NCI-H526 treated with DMSO at 0.1 percent for 48 hours (cell line): ENCODE measurements around the gene DEF6.
A peak's percentile ranks its signal among the peaks of the same experiment; 100 is the strongest.
"Not testable (repeated sequence)": the region's sequence is repeated elsewhere in the genome, so short reads cannot be mapped to it uniquely, and the experiment has no call there.

Source experiments
- DNase-seq: peaks from one replicate; lab custom pipeline; 2025; lab: John Stamatoyannopoulos, UW

DEF6 gene

DNA sequence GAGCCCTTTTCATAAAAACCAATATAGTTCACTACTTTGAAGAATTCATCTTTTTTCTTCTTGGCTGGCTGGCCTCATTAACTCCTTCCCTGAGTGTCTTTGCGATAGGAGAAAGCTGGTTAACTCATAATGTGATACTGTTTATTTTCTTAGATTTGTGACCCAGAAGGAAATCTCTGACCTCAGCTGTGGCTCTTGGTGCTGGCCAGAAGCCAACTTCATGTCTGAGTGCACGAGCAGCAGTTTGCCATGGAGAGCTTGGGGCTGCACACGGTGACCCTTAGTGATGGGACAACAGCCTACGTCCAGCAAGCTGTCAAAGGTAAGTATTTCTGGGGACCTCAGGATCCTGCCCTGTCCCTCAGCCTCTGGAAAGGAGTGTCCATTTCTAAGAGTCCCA lies 16.7 kb upstream of the DEF6 start:
- DNase-seq: no peak

DNA sequence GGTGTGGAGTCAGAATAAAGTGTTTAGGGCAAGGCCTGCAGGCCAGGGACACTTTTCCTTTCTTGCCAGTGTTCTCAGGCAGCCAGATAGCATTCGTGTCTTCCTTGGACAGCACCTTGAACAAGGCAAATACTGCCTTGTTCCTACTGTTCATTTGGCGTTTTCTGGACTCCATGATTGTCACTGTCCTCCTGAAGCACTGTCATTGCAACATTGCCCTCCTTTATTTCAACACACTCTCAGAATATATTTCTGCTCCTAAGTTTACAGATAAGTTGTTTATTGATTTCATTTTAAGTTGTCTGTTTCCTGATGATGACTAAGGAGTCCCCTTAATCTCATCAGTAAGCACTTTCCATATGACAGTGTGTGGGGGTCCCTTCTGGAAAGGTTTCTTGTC lies 15.1 kb upstream of the DEF6 start:
- no peak for DNase-seq

DNA sequence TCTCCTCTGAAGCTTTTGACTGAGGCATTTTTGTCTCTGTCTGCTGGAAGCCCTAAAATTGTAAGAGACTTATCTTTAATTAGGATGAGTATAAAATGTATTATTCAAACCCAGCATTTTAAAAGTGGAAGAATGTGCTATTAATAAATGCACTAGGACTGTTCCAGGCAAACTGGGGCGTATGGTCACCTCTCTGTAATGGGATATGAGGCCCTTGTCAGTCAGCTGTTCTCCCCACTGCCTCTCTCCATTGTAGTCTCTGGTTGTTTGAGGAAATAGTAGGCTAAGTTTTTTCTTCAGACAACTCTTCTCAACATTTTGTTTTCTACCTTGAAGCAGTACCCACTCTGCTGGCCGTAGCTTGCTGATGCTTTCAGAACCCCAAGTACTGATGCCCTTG lies 14.3 kb upstream of the DEF6 start:
- no peak for DNase-seq

DNA sequence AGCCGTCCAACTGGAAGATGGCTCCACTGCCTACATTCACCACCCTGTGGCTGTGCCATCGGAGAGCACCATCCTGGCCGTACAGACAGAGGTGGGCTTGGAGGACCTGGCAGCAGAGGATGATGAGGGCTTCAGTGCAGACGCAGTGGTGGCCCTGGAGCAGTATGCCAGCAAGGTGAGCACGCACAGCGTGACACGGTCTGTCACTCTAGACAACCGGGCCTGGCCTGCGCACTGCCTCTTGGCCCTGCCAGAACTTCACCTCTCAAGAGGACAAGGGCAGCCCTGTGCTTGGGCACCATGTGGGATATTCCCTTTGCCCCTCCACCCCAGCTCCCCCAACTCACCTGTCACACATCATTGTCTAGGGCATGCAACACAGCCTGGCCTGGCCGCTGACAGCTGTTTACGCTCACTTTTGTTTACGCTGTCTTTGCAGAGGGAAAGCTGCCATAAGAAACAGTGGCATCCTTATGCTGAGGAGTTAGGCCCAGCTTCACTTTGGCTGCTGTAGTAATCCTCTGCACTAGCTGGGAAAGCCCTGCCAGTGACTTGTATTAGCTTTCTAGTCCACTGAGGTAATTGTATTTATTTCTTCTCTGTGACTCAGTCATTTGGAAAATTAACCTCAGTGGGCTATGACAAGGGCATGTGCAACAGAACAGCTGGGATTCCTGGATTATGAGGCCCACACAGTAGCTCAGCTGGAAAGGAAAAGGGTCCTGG lies 9.8 kb upstream of the DEF6 start:
- no peak for DNase-seq

DNA sequence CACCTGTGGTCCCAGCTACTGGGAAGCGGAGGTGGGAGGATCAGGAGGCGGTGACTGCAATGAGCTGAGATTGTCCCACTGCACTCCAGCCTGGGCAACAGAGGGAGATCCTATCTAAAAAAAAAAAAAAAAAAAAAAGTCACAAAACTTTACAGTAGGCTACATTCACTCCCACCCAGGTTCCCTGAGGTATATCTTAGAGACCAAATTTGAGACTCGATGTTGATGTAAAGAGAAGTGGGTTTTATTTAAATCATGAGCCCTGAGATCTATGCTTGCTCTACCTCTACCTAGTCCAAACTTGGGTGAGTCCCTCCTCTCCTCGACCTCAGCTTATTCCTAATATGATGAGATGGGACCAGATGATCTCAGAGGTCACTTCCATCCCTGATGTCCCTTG lies 8.8 kb upstream of the DEF6 start:
- no peak for DNase-seq

DNA sequence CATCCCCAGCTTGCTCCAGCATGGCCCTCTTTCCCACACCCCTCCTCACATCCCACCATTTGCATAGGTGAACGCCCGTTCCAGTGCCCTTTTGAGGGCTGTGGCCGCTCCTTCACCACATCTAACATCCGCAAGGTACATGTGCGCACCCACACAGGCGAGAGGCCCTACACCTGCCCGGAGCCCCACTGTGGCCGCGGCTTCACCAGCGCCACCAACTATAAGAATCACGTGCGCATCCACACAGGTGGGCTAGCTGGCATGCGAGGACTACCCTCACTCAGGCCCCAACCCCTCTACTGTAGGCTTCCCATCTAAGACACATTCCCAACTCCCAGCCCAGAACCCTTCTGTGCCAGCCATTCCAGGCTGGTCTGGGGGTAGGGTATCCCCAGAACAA lies 6.1 kb upstream of the DEF6 start:
- no peak for DNase-seq

DNA sequence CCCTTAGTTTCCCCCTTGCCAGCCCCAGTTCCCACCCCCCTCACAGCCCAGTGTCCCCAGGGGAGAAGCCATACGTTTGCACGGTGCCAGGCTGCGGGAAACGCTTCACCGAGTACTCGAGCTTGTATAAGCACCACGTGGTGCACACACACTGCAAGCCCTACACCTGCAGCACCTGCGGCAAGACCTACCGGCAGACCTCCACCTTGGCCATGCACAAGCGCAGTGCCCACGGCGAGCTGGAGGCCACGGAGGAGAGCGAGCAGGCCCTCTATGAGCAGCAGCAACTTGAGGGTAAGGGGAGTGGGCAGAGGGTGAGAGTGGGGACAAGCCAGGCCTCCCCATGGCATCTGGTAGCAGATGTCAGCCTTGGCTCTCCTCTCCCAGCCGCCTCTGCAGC lies 5.1 kb upstream of the DEF6 start:
- peak; percentile 58 for DNase-seq

DNA sequence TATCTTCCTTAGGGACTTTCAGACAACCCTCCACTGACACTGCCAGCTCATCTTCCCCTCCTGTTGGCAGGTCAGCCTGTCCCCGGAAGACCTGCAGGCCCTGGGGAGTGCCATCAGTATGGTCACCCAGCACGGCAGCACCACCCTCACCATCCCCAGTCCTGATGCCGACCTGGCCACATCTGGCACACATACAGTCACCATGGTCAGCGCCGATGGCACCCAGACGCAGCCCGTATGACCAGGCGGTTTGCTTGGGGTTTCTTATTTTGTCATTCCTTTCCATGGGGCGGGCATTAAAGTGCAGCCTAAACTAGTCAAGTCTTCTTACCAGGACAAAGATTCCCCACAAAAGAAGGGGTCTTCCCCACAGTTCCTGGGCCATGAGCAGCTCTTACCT lies 3.9 kb upstream of the DEF6 start:
- no peak for DNase-seq

DNA sequence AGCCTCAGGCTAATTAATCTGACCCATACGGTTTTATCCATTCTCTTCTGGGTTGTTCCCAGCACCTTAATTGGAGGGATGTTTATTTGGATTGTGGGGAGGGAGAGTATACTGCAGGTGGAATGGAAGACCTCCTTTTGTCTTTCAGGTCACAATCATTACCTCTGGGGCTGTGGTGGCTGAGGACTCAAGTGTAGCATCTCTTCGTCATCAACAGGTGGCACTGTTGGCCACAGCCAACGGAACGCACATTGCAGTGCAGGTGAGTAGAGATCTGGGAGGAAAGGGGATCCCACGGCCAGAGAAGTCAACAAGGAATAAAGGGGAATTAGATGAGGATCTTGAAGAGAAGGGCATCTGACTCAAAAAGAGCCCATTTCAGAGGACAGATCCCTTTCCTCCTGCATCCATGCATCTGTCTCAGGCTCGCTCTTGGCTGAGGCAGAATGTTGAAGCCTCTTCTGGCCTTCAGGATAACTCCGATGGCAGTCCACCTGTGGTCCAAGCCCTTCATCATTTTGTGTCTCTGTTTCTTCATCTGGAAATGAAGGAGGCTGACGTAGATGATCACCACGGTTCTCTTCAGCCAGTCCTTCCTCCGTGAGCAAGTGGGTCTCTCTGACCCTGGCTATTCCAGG lies 3.2 kb upstream of the DEF6 start:
- DNase-seq: peak; percentile 24

DNA sequence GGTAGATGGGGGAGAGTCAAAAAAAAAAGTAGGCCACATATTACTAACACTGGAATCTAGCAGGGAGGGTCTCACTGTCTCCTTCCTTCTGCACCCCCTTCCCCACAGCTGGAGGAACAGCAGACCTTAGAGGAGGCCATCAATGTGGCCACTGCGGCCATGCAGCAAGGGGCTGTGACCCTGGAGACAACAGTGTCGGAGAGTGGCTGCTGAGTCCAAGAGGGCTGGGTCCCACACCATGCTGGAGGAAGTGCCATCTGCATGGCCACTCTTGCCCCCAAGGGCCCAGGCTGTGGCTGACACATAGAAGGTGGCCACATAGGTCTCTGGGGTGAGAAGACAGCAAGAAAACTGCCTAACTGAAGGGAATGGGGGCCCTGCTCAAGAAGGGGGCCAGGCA lies 2.6 kb upstream of the DEF6 start:
- no peak for DNase-seq

DNA sequence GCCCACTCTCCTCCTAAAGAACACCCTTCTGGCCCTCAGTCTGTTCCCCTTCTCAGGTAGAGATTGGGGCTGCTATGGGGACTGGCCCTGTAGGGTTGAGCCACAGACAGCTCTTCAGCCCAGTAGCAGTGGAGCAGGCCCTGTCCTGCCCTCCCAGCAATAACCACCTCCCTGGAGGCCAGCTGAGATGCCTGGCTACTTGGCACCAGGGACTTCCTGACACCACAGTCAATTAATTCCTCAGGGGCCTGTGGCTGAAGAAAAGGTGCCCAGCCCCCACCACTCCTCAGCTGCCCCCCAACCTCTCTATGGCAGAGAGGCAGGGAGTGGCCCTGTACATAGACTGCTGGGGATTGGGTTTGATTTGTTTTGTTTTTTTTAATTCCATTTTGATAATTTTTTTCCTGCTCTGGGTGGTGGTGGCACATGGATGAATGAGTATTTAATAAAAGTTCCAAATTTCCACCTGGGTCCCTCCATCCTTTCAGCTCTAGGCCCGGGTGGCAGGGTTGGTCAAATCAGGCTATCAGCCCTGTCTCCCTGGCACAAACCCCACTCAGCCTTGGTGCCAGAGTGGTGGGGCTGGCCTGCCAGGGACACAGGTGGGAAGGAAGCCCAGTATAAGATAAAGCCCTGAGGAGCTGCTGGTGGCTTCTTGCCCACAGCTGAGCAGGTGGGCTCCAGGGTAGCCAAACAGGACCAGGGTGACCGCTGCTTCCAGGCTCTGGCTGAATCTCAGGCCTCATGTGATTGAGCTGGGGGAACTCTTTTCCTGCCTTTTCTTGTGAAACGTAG lies 1.9 kb upstream of the DEF6 start:
- DNase-seq: no peak

DNA sequence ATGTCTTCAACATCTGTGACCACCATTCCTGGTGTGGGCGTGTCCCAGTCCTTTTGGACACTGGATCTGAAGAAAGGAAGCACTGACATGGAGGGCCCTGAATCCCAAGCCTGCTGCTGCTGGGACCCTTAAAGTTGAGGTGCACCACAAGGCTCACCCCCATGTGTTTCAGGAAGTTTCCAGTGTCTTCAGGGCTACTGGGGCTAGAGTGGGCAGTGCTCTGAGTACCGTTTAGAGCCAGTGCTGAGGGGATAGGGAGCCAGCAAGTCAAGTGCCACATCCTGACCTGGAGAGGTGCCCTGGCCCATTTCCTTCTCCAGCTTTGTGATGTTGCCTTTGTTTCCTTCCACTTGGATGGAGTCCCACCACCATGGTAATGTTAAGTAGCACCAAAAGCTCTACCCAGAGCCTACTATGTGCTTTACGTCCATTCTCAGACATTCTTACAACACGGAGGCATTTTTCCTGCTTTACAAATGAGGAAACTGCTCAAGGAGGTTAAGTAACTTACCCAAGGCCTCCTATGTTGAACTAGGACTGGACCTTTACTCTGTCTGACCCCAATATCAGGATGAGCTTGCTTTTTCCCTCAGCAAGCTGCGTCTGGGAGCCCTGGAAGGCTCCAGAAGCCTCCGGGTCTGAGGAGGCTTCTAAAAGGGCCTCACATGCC lies 552 bp upstream of the DEF6 start:
- DNase-seq: no peak

DNA sequence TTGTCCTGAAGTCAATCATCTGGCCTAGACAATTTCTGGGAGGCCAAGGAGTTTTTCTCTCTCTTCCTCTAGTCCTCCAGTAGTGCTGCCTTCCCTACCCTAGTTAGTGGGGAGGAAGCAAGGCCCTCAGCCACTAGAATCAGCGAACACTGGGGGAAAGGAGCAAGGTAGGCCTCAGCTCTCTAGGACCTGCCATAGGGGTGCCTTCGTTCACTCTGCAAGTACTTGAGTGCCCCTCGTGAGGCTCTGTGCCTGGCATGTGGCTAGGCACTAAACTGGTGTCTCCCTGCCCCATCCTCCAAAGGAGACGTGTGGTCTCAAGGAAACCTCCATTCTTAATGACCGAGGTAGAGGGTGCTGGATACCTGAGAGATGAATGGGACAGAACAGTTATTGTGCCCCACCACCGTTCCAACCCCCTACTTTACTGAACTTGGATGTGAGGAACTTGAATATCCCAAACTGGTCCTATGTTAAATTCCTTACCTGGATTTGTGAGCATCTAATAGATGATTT lies 1.1 kb downstream of the DEF6 start:
- DNase-seq: no peak

DNA sequence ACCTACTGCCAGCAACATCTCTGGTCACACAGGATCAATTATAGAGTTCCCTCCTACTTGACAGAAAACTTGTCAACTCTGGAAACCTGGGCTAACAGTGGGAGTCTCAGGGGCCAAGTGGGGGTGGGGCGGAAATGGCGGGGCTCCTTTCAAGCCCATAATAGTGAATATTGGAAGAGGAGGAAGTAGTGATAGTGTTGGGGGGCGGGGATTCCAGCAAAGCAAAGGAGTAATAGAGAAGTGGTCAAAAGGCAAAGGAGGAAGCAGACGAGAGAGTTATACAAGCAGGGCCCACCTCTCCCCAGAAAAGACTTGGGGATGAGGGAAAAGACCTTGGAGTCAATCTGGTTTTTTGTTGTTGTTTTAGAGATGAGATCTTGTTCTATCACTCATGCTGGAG lies 2.1 kb downstream of the DEF6 start:
- no peak for DNase-seq

DNA sequence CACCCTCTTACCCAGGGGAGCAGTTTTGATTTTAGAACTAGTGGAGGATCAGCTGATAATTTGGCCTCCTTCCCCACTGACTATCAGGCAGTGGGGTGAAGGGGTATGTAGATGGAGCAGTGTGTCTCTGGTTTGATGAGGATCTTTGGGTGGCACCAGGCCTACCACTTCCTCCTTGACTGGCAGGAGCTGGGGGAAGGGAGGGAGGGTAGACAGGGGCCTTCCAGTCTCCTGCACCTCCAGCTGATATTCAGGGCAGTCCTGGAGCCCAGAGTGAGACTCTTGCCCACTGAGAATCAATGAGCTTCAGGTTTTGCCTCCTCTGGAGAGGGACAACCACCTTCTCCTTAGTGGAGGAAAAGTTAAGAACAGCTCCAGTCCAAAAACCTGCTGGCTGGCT lies 3.2 kb downstream of the DEF6 start:
- no peak for DNase-seq

DNA sequence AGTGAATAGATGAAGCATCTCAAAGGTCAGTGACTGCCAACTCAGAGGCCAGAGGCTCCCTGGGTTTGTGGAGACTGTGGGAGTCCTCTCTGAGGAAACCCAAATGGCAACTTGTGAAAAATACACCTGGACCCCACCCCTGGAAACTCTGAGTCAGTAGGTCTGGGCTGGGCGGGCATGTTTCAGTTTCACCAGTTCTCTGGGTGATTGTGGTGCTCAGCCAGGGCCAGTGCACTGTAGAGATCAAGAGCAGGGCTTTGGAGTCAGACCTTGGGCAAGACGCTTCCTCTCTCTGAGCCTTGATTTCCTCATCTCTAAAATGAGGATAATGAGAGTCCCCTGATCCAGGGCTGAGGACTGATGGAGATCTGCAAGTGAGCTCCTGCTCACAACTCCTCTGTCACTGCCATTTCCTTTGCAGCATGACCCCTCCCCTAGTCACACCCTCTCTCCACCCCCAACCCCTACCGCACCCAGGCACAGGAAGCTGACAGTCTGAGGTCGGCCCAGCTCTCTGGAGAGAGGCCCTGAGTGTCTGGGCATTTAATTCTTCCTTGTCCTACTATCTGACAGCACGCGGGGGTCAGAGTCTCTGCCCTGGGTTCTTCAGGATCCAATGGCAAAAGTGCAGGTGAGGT lies 5.1 kb downstream of the DEF6 start:
- DNase-seq: no peak

DNA sequence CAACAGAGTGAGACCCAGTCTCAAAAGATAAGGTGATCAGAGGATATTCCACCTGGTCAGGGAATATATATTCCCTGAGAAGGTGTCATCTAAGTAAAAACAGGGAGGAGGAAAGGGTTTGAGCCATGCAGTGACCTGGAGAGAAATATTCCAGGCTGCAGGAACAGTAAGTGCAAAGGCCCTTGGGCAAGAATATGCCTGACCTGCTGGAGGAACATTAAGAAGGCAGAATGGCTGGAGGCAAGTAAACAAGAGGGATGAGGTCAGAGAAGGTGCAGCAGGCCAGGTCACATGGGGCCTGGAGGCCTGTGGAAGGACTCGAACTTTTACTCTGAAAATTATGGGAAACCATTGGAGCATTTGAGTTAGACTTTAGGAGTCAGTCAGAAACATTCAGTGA lies 6.7 kb downstream of the DEF6 start:
- DNase-seq: no peak

DNA sequence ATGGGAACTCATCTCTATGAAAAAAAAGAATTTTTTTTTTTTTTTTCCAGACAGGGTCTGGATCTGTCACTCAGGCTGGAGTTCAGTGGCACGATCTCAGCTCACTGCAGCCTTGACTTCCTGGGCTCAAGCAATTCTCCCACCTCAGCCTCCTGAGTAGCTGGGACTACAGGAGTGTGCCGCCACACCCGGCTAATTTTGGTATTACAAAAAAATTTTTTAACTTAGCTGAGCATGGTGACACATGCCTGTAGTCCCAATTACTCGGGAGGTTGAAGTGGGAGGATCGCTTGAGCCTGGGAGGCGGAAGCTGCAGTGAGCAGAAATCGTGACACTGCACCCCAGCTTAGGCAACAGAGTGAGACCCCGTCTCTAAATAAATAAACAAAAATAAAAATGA lies 7.5 kb downstream of the DEF6 start:
- no peak for DNase-seq

DNA sequence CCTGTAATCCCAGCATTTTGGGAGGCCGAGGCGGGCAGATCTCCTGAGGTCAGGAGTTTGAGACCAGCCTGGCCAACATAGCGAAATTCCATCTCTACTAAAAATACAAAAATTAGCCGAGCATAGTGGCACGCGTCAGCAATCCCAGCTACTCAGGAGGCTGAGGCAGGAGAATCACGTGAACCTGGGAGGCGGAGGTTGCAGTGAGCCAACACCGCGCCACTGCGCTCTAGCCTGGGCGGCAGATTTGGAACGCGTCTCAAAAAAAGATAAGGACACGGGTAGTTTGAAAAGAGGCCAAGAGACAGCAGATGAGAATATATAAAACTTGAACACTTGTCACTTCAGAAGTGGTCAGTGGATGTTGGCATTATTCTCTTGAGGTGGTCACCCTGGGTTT lies 9.5 kb downstream of the DEF6 start:
- DNase-seq: not testable (repeated sequence)

DNA sequence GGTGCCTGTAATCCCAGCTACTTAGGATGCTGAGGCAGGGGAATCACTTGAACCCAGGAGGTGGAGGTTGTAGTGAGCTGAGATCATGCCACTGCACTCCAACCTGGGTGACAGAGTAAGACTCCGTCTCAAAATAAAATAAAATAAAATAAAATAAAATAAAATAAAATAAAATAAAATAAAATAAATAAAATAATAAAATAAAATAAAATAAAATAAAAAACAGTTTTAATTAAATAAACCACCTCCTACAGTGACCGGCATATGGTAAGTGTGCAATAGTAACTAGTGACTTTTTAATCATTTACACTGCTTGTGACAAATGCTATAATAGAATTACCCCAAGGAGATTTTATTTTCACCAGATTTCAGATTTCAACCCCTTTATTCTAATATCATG lies 10.9 kb downstream of the DEF6 start:
- DNase-seq: not testable (repeated sequence)

DNA sequence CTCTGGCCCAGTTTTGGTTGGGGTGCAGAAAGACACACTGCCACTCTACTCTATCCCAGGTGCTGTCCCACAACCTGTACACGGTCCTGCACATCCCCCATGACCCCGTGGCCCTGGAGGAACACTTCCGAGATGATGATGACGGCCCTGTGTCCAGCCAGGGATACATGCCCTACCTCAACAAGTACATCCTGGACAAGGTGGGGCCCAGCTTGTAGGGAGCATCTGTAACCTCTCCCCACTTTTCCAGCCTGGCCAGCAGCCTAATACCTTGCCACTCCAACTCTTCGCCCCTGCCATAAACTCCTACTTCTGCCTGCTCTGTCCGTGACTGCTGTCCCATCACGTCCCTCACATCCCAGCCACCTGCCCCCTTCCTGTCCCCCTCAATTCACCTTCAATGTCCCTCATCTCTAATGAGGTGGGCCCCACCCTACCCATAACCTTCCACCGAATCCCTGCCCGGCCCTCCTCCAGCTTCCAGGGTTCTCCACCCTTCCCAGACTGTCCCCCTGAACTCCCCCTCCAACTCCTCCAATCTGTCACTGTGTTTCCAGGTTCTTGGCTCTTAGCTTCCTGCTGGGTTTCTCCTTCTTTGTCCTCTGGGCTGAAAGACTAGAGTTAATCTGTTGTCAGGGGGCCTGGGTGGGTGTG lies 12.1 kb downstream of the DEF6 start:
- no peak for DNase-seq
